Measurements from ENCODE around the gene RPS3A. TPM values are rescaled to one million over a fixed set of nuclear protein-coding genes. Genes with fewer than 3 reads are reported as not detected.

The RPS3A gene
- total and polyA plus RNA-seq, 2 of the 13 experiments (the other 11 are each of a cell fraction or from before 2014, with no cell fraction given), result 3,332 to 3,626 TPM

DNA sequence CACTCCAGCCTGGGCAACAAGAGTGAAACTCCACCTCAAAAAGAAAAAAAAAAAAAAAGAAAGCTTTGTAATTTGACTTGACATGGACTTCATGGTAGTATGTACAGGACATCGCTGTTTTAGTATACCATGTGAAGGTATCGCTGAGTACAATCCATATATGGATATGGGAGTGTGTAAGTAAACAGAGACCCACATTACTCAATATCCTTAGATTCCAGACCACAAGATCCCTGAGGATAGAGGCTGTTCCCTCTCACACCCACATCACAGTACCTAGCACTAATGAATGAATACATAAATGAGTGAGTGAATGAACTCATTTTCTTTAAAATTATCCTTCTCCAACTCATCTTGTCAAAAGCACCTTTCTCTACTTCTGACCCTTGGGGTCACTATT is 8.4 kb upstream of the RPS3A start (continued):
- TF ChIP-seq, protein P1, sequence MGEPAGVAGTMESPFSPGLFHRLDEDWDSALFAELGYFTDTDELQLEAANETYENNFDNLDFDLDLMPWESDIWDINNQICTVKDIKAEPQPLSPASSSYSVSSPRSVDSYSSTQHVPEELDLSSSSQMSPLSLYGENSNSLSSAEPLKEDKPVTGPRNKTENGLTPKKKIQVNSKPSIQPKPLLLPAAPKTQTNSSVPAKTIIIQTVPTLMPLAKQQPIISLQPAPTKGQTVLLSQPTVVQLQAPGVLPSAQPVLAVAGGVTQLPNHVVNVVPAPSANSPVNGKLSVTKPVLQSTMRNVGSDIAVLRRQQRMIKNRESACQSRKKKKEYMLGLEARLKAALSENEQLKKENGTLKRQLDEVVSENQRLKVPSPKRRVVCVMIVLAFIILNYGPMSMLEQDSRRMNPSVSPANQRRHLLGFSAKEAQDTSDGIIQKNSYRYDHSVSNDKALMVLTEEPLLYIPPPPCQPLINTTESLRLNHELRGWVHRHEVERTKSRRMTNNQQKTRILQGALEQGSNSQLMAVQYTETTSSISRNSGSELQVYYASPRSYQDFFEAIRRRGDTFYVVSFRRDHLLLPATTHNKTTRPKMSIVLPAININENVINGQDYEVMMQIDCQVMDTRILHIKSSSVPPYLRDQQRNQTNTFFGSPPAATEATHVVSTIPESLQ (CRISPR knock-in tag; conservative IDR thresholded peaks at IDR 0.05), result no peak
- TF ChIP-seq, protein P2, sequence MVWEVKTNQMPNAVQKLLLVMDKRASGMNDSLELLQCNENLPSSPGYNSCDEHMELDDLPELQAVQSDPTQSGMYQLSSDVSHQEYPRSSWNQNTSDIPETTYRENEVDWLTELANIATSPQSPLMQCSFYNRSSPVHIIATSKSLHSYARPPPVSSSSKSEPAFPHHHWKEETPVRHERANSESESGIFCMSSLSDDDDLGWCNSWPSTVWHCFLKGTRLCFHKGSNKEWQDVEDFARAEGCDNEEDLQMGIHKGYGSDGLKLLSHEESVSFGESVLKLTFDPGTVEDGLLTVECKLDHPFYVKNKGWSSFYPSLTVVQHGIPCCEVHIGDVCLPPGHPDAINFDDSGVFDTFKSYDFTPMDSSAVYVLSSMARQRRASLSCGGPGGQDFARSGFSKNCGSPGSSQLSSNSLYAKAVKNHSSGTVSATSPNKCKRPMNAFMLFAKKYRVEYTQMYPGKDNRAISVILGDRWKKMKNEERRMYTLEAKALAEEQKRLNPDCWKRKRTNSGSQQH (CRISPR knock-in tag; IDR thresholded peaks at IDR 0.05; ENCODE audit: low read depth), result no peak
- no peak for TF ChIP-seq KAT7 (CRISPR knock-in tag; IDR thresholded peaks at IDR 0.05; ENCODE audit: borderline replicate concordance)
- TF ChIP-seq ZNF652 (CRISPR knock-in tag; IDR thresholded peaks at IDR 0.05; ENCODE audit: borderline replicate concordance, low read depth), result no peak
- TF ChIP-seq RBM22 (optimal IDR thresholded peaks at IDR 0.05; ENCODE audit: low read length), result no peak
- no peak for TF ChIP-seq CCDC6 (CRISPR knock-in tag; IDR thresholded peaks at IDR 0.05)
- TF ChIP-seq ZNF383 (CRISPR knock-in tag; IDR thresholded peaks at IDR 0.05; ENCODE audit: borderline replicate concordance), result no peak
- no peak for TF ChIP-seq ATF7 (IDR thresholded peaks at IDR 0.05)
- no peak for TF ChIP-seq ATF7 (CRISPR knock-in tag; IDR thresholded peaks at IDR 0.05)
- no peak for TF ChIP-seq ZNF160 (CRISPR knock-in tag; IDR thresholded peaks at IDR 0.05)
- TF ChIP-seq EEA1 (CRISPR knock-in tag; IDR thresholded peaks at IDR 0.05; ENCODE audit: borderline replicate concordance), result no peak
- TF ChIP-seq ZNF614 (CRISPR knock-in tag; IDR thresholded peaks at IDR 0.05; ENCODE audit: borderline replicate concordance), result no peak
- no peak for TF ChIP-seq ZSCAN20 (CRISPR knock-in tag; IDR thresholded peaks at IDR 0.05; ENCODE audit: borderline replicate concordance)
- TF ChIP-seq FOXA3 (CRISPR knock-in tag; IDR thresholded peaks at IDR 0.05), result peak; percentile 60; the same call in 1 of the 2 replicates
- TF ChIP-seq ZNF713 (CRISPR knock-in tag; IDR thresholded peaks at IDR 0.05), result no peak
- TF ChIP-seq, protein P3, sequence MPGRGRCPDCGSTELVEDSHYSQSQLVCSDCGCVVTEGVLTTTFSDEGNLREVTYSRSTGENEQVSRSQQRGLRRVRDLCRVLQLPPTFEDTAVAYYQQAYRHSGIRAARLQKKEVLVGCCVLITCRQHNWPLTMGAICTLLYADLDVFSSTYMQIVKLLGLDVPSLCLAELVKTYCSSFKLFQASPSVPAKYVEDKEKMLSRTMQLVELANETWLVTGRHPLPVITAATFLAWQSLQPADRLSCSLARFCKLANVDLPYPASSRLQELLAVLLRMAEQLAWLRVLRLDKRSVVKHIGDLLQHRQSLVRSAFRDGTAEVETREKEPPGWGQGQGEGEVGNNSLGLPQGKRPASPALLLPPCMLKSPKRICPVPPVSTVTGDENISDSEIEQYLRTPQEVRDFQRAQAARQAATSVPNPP (CRISPR knock-in tag; IDR thresholded peaks at IDR 0.05), result no peak
- TF ChIP-seq, protein P4, sequence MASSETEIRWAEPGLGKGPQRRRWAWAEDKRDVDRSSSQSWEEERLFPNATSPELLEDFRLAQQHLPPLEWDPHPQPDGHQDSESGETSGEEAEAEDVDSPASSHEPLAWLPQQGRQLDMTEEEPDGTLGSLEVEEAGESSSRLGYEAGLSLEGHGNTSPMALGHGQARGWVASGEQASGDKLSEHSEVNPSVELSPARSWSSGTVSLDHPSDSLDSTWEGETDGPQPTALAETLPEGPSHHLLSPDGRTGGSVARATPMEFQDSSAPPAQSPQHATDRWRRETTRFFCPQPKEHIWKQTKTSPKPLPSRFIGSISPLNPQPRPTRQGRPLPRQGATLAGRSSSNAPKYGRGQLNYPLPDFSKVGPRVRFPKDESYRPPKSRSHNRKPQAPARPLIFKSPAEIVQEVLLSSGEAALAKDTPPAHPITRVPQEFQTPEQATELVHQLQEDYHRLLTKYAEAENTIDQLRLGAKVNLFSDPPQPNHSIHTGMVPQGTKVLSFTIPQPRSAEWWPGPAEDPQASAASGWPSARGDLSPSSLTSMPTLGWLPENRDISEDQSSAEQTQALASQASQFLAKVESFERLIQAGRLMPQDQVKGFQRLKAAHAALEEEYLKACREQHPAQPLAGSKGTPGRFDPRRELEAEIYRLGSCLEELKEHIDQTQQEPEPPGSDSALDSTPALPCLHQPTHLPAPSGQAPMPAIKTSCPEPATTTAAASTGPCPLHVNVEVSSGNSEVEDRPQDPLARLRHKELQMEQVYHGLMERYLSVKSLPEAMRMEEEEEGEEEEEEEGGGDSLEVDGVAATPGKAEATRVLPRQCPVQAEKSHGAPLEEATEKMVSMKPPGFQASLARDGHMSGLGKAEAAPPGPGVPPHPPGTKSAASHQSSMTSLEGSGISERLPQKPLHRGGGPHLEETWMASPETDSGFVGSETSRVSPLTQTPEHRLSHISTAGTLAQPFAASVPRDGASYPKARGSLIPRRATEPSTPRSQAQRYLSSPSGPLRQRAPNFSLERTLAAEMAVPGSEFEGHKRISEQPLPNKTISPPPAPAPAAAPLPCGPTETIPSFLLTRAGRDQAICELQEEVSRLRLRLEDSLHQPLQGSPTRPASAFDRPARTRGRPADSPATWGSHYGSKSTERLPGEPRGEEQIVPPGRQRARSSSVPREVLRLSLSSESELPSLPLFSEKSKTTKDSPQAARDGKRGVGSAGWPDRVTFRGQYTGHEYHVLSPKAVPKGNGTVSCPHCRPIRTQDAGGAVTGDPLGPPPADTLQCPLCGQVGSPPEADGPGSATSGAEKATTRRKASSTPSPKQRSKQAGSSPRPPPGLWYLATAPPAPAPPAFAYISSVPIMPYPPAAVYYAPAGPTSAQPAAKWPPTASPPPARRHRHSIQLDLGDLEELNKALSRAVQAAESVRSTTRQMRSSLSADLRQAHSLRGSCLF (CRISPR knock-in tag; IDR thresholded peaks at IDR 0.05; ENCODE audit: borderline replicate concordance), result no peak
- TF ChIP-seq FOXA1 (IDR thresholded peaks at IDR 0.05), result no peak
- TF ChIP-seq FOXA1 (CRISPR knock-in tag; IDR thresholded peaks at IDR 0.05), result peak; percentile 66
- no peak for TF ChIP-seq SATB2 (CRISPR knock-in tag; IDR thresholded peaks at IDR 0.05)
- TF ChIP-seq ZKSCAN8 (CRISPR knock-in tag; IDR thresholded peaks at IDR 0.05; ENCODE audit: borderline replicate concordance), result no peak
